H9 (cell line): Measurements from ENCODE around the gene SIX1. TPM values are rescaled to one million over a fixed set of nuclear protein-coding genes. Genes with fewer than 3 reads are reported as not detected.

Source experiments
- DNase-seq: peaks from one replicate; pipeline ENCODE4 v3.0.0-alpha.2; 2017
- H2AFZ ChIP-seq: one replicate; pipeline ENCODE4 v1.6.1; 2013; ENCODE audit warnings: mild to moderate bottlenecking, low read length, control low read depth, moderate library complexity
- H2AK5ac ChIP-seq: 2 replicates; pipeline ENCODE4 v1.6.1; 2013; ENCODE audit warnings: low read length, control low read depth, mixed read lengths; ENCODE audit not compliant: insufficient read length
- H2BK120ac ChIP-seq: one replicate; pipeline ENCODE4 v1.6.1; 2013; ENCODE audit warnings: low read depth, mild to moderate bottlenecking, low read length, control low read depth, inconsistent platforms; ENCODE audit not compliant: poor library complexity, severe bottlenecking
- H2BK12ac ChIP-seq: 2 replicates; pipeline ENCODE4 v1.6.1; 2013; ENCODE audit warnings: low read length, control low read depth, mixed read lengths, low read depth; ENCODE audit not compliant: insufficient read length
- H2BK15ac ChIP-seq: 2 replicates; pipeline ENCODE4 v1.6.1; 2013; ENCODE audit warnings: low read depth, low read length, control low read depth
- H2BK20ac ChIP-seq: one replicate; pipeline ENCODE4 v1.6.1; 2013; ENCODE audit warnings: low read depth, mild to moderate bottlenecking, low read length, control low read depth, inconsistent platforms; ENCODE audit not compliant: poor library complexity, severe bottlenecking
- H2BK5ac ChIP-seq: 2 replicates; pipeline ENCODE4 v1.6.1; 2013; ENCODE audit warnings: low read length, control low read depth, mixed read lengths; ENCODE audit not compliant: insufficient read length
- H3K14ac ChIP-seq: 2 replicates; pipeline ENCODE4 v1.6.1; 2013; ENCODE audit warnings: low read length, control low read depth; ENCODE audit not compliant: insufficient read depth
- H3K18ac ChIP-seq: 2 replicates; pipeline ENCODE4 v1.6.1; 2013; ENCODE audit warnings: low read depth, mild to moderate bottlenecking, mixed read lengths, low read length, control low read depth; ENCODE audit not compliant: insufficient read length
- H3K23ac ChIP-seq: 2 replicates; pipeline ENCODE4 v1.6.1; 2013; ENCODE audit warnings: low read length, control low read depth, mixed read lengths, low read depth; ENCODE audit not compliant: insufficient read length
- H3K23me2 ChIP-seq: 2 replicates; pipeline ENCODE4 v1.6.1; 2013; ENCODE audit warnings: low read depth, mild to moderate bottlenecking, mixed read lengths, low read length, control low read depth; ENCODE audit not compliant: insufficient read length, poor library complexity, severe bottlenecking
- H3K27ac ChIP-seq: 2 replicates; pipeline ENCODE4 v1.5.1; 2013; ENCODE audit warnings: low read length, control low read depth, mixed read lengths, low read depth; ENCODE audit not compliant: insufficient read length
- H3K27me3 ChIP-seq: 2 replicates; pipeline ENCODE4 v1.6.1; 2013; ENCODE audit warnings: low read length, control low read depth, inconsistent platforms; ENCODE audit not compliant: insufficient read depth
- H3K4ac ChIP-seq: 2 replicates; pipeline ENCODE4 v1.6.1; 2013; ENCODE audit warnings: low read depth, mild to moderate bottlenecking, control low read depth, inconsistent platforms, low read length, moderate library complexity
- H3K4me1 ChIP-seq: 2 replicates; pipeline ENCODE4 v1.6.1; 2013; ENCODE audit warnings: low read length, control low read depth, inconsistent platforms; ENCODE audit not compliant: insufficient read depth
- H3K4me2 ChIP-seq: 2 replicates; pipeline ENCODE4 v1.6.1; 2013; ENCODE audit warnings: low read length, control low read depth, mixed read lengths; ENCODE audit not compliant: insufficient read length, insufficient read depth
- H3K56ac ChIP-seq: 2 replicates; pipeline ENCODE4 v1.6.1; 2013; ENCODE audit warnings: low read depth, mild to moderate bottlenecking, mixed read lengths, low read length, control low read depth; ENCODE audit not compliant: insufficient read length
- H3K79me1 ChIP-seq: 2 replicates; pipeline ENCODE4 v1.6.1; 2013; ENCODE audit warnings: low read depth, mild to moderate bottlenecking, moderate library complexity, low read length, control low read depth, inconsistent platforms; ENCODE audit not compliant: insufficient read depth, poor library complexity, severe bottlenecking
- H3K79me2 ChIP-seq: 2 replicates; pipeline ENCODE4 v1.6.1; 2013; ENCODE audit warnings: low read length, control low read depth, inconsistent platforms; ENCODE audit not compliant: insufficient read depth
- H3K9ac ChIP-seq: 2 replicates; pipeline ENCODE4 v1.6.1; 2013; ENCODE audit warnings: low read length, control low read depth, mixed read lengths; ENCODE audit not compliant: insufficient read length; ENCODE audit errors: extremely low read depth
- H3K9me3 ChIP-seq: one replicate; pipeline ENCODE4 v1.6.1; 2013; ENCODE audit warnings: low read depth, low read length, inconsistent platforms; ENCODE audit not compliant: control insufficient read depth
- H3T11ph ChIP-seq: one replicate; pipeline ENCODE4 v1.6.1; 2013; ENCODE audit warnings: mild to moderate bottlenecking, low read length, control low read depth, inconsistent platforms
- H4K20me1 ChIP-seq: one replicate; pipeline ENCODE4 v1.6.1; 2013; ENCODE audit not compliant: control insufficient read depth, insufficient read length, insufficient read depth
- H4K5ac ChIP-seq: 2 replicates; pipeline ENCODE4 v1.6.1; 2013; ENCODE audit warnings: low read depth, mild to moderate bottlenecking, mixed read lengths, low read length, control low read depth; ENCODE audit not compliant: insufficient read length
- H4K8ac ChIP-seq: replicated peaks from 2 replicates; pipeline ENCODE4 v1.6.1; 2013; ENCODE audit warnings: low read length, control low read depth, mixed read lengths, low read depth; ENCODE audit not compliant: insufficient read length
- H4K91ac ChIP-seq: 2 replicates; pipeline ENCODE4 v1.6.1; 2013; ENCODE audit warnings: low read depth, mild to moderate bottlenecking, moderate library complexity, mixed read lengths, low read length, control low read depth; ENCODE audit not compliant: insufficient read length
- H3K27ac Mint-ChIP-seq, 3 experiments: 2 replicates in 2 of 3; 3 replicates in 1 of 3; pipeline ENCODE4 v1.8.0; 2020 to 2021; ENCODE audit warnings: mixed read lengths in 3 of 3, mild to moderate bottlenecking in 1 of 3, moderate library complexity in 1 of 3
- H3K27me3 Mint-ChIP-seq: 2 replicates; pipeline ENCODE4 v1.8.0; 2021; ENCODE audit warnings: low read depth, mild to moderate bottlenecking, moderate library complexity, mixed read lengths
- H3K36me3 Mint-ChIP-seq, 3 experiments: 2 replicates in 2 of 3; 3 replicates in 1 of 3; pipeline ENCODE4 v1.8.0; 2020 to 2021; ENCODE audit warnings: low read depth in 3 of 3, mixed read lengths in 3 of 3; ENCODE audit not compliant: insufficient read depth in 1 of 3
- H3K4me1 Mint-ChIP-seq, 2 experiments: 2 replicates each; pipeline ENCODE4 v1.8.0; 2020; ENCODE audit warnings: mixed read lengths in 2 of 2
- H3K4me3 Mint-ChIP-seq, 2 experiments: 2 replicates in 1 of 2; 3 replicates in 1 of 2; pipeline ENCODE4 v1.8.0; 2020 to 2021; ENCODE audit warnings: mild to moderate bottlenecking in 2 of 2, mixed read lengths in 2 of 2, moderate library complexity in 1 of 2
- H3K9me3 Mint-ChIP-seq, 2 experiments: 2 replicates in 1 of 2; 3 replicates in 1 of 2; pipeline ENCODE4 v1.8.0; 2020; ENCODE audit warnings: mild to moderate bottlenecking in 2 of 2, mixed read lengths in 2 of 2, moderate library complexity in 1 of 2
- CTCF ChIP-seq: fragments of 200-600 bp; sonication (generic); conservative IDR thresholded peaks from 3 replicates; pipeline ENCODE4 v1.8.0; 2021; ENCODE audit warnings: antibody characterized with exemption, mild to moderate bottlenecking
- WGBS: extraction: QIAGEN DNeasy Blood & Tissue Kit; methylation state at CpG from one replicate; pipeline ENCODE4 v1.1.7; 2013; ENCODE audit warnings: missing lambda C conversion rate, low lambda C conversion rate, mixed read lengths; ENCODE audit not compliant: insufficient read length; ENCODE audit errors: extremely low coverage; 5-methylcytosine and 5-hydroxymethylcytosine counted together
- total RNA-seq: library from RNA; stranded (reverse); gene quantifications from 2 replicates; pipeline ENCODE4 v1.2.1, GENCODE V29; 2021

SIX1 gene
- total RNA-seq, 1 experiment from 2014 or later: 0.17 TPM

GRCh38 chr14:60668431-60669112, 19.3 kb upstream of the SIX1 start:
- Mint-ChIP-seq H3K36me3 (no peaks in the 10 kb centered on the region), H3K4me1 (no peaks in the 10 kb centered on the region), H3K9me3 (no peaks in the 10 kb centered on the region), H3K27ac (no peak overlapping the region), H3K4me3 (no peak overlapping the region), H3K27me3 (no peaks in the 10 kb centered on the region)
- Histone ChIP-seq H3T11ph (no peak overlapping the region), H4K91ac (no peak overlapping the region), H3K4me2 (no peak overlapping the region), H4K20me1 (no peaks in the 10 kb centered on the region), H2BK5ac (no peak overlapping the region), H3K14ac (no peak overlapping the region), H2BK120ac (no peak overlapping the region), H3K56ac (no peak overlapping the region), H3K23me2 (no peaks in the 10 kb centered on the region), H2AK5ac (no peak overlapping the region), H3K27me3 (no peaks in the 10 kb centered on the region), H3K4ac (no peak overlapping the region), H4K5ac (no peak overlapping the region), H2BK20ac (no peak overlapping the region), H2BK12ac (no peak overlapping the region), H4K8ac (no peak overlapping the region), H2AFZ (no peak overlapping the region), H3K9ac (no peak overlapping the region), H3K4me1 (no peaks in the 10 kb centered on the region), H3K79me2 (no peaks in the 10 kb centered on the region), H3K79me1 (no peaks in the 10 kb centered on the region), H2BK15ac (no peak overlapping the region), H3K23ac (no peak overlapping the region), H3K27ac (no peak overlapping the region), H3K9me3 (no peaks in the 10 kb centered on the region), H3K18ac (no peak overlapping the region)
- WGBS: no CpG with 5 or more reads among the region's 5 CpGs
- DNase-seq: no peak
- TF ChIP-seq CTCF: no peak
